DND-41 (cell line): ENCODE results near the gene TGFA.

Source experiments
- ATAC-seq: fragments of 200-7000 bp; cut with Tn5 transposase; 3 replicates; pipeline ENCODE4 v1.9.1; 2021; ENCODE audit warnings: low read depth; ENCODE audit not compliant: insufficient read depth
- DNase-seq: peaks from one replicate; pipeline ENCODE4 v3.0.0-alpha.2; 2020
- H2AFZ ChIP-seq: 2 replicates; pipeline ENCODE4 v1.6.0; 2012; ENCODE audit warnings: low read depth, low read length
- H3K27ac ChIP-seq: 2 replicates; pipeline ENCODE4 v1.5.1; 2012; ENCODE audit warnings: low read length, inconsistent platforms
- H3K27me3 ChIP-seq: fragments of 200-600 bp; sonication (generic); 2 replicates; pipeline ENCODE4 v1.6.0; 2012; ENCODE audit warnings: low read length, mild to moderate bottlenecking, inconsistent platforms; ENCODE audit not compliant: insufficient read depth, poor library complexity
- H3K36me3 ChIP-seq: 2 replicates; pipeline ENCODE4 v1.5.1; 2012; ENCODE audit warnings: low read length, inconsistent platforms; ENCODE audit not compliant: insufficient read depth
- H3K4me1 ChIP-seq: 2 replicates; pipeline ENCODE4 v1.5.1; 2012; ENCODE audit warnings: mild to moderate bottlenecking, low read length; ENCODE audit not compliant: insufficient read depth
- H3K4me2 ChIP-seq: 2 replicates; pipeline ENCODE4 v1.6.0; 2012; ENCODE audit warnings: mild to moderate bottlenecking, moderate library complexity, low read length, inconsistent platforms; ENCODE audit not compliant: insufficient read depth
- H3K4me3 ChIP-seq, 2 experiments: fragments of 200-600 bp in 1 of 2; shearing (Covaris generic) in 1 of 2; 2 replicates each; pipeline ENCODE4 v1.5.1; 2012 to 2016; ENCODE audit warnings: inconsistent platforms in 2 of 2, low read length in 2 of 2, mild to moderate bottlenecking in 2 of 2, low read depth in 1 of 2, moderate library complexity in 1 of 2
- H3K79me2 ChIP-seq: 2 replicates; pipeline ENCODE4 v1.6.0; 2012; ENCODE audit warnings: low read length, inconsistent platforms; ENCODE audit not compliant: insufficient read depth
- H3K9ac ChIP-seq: 2 replicates; pipeline ENCODE4 v1.6.0; 2012; ENCODE audit warnings: low read depth, mild to moderate bottlenecking, inconsistent platforms, low read length, moderate library complexity
- H3K9me3 ChIP-seq: 2 replicates; pipeline ENCODE4 v1.5.1; 2012; ENCODE audit warnings: low read length, moderate library complexity, mild to moderate bottlenecking, inconsistent platforms; ENCODE audit not compliant: insufficient read depth, severe bottlenecking
- H4K20me1 ChIP-seq: 2 replicates; pipeline ENCODE4 v1.6.0; 2012; ENCODE audit warnings: low read length; ENCODE audit not compliant: insufficient read depth
- EZH2 ChIP-seq: IDR thresholded peaks from 3 replicates; pipeline ENCODE4 v1.6.1; 2012; ENCODE audit warnings: borderline replicate concordance, low read depth, mild to moderate bottlenecking, moderate library complexity, low read length, inconsistent platforms; ENCODE audit not compliant: severe bottlenecking
- TF ChIP-seq, protein P1 (sequence below): IDR thresholded peaks from 2 replicates; pipeline ENCODE4 v1.5.1; 2012; ENCODE audit warnings: borderline replicate concordance, low read length, moderate library complexity, mild to moderate bottlenecking; ENCODE audit not compliant: poor library complexity, severe bottlenecking; ENCODE audit errors: extremely low read depth

The TGFA gene

DNA sequence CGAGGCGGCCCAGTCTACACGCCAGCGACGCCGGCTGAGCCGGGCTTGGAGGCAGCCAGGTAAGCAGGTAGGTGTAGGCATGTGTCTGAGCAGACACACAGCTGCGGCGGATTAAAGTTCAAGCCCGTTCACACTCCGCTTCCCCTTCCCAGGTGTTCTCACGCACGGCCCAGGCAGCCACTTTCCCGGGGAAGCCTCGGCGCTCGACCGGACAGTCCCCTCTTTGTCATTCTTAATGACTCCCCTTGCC is 367 bp downstream of the TGFA start:
- ATAC-seq (no peak), DNase-seq (no peak)
- H3K27ac ChIP-seq = no peak overlapping the region
- H3K4me2 ChIP-seq = peak overlapping the region; percentile 93
- TF ChIP-seq EZH2 = no peak
- TF ChIP-seq, protein P1, sequence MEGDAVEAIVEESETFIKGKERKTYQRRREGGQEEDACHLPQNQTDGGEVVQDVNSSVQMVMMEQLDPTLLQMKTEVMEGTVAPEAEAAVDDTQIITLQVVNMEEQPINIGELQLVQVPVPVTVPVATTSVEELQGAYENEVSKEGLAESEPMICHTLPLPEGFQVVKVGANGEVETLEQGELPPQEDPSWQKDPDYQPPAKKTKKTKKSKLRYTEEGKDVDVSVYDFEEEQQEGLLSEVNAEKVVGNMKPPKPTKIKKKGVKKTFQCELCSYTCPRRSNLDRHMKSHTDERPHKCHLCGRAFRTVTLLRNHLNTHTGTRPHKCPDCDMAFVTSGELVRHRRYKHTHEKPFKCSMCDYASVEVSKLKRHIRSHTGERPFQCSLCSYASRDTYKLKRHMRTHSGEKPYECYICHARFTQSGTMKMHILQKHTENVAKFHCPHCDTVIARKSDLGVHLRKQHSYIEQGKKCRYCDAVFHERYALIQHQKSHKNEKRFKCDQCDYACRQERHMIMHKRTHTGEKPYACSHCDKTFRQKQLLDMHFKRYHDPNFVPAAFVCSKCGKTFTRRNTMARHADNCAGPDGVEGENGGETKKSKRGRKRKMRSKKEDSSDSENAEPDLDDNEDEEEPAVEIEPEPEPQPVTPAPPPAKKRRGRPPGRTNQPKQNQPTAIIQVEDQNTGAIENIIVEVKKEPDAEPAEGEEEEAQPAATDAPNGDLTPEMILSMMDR = no peak
- H3K9me3 ChIP-seq = no peaks in the 10 kb centered on the region
- H3K9ac ChIP-seq = peak overlapping the region; percentile 39; the same call in 1 of the 2 replicates
- H3K79me2 ChIP-seq = no peaks in the 10 kb centered on the region
- H3K4me1 ChIP-seq = peaks cover 22% of the 10 kb centered on the region
- H3K27me3 ChIP-seq = peaks cover 60% of the 10 kb centered on the region
- H3K36me3 ChIP-seq = no peaks in the 10 kb centered on the region
- H4K20me1 ChIP-seq = peaks cover 3% of the 10 kb centered on the region; the same call in 1 of the 2 replicates
- peak overlapping the region; percentile 76 for H2AFZ ChIP-seq
- H3K4me3 ChIP-seq = peak overlapping the region; percentile 8 to 59; a peak in 2 of 4 replicates

DNA sequence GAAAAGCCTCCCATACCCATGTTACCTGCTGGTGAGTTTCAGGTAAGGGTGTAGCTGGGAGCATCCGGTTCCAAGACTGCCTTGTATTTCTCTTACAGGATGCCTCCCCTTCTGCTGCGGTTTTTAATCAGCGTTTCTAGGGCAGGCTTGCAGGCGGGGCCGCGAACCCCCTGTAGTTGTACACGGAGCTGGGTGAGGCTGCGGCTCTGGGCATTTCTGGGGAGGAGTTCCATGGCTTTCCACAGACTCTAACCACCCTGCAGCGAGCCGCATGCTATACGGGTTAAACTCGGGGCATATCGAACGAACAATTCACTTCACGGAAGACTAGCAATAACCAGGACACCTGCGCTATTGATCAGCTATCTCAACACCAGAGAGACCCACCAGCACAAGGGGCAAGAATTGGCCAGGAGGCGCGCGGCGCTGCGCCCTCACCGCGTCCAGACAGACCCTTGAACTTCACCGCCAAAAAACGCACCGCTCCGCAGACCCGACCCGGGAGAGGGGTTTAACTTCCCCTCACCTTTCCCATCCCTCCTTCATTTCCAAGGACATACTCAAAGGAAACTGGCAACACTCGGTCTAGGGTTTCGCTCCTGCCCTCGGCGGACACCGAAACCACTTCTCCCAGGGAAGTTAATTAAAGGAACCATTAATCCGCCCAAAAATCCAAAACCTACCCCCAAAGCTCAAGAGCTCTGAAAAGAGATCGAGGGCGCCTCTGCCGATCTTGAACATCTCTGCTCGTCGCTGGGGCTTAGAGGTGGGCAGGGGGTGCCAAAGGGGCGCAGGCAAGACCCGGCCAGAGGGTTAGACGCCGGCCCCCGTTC is 909 bp downstream of the TGFA start:
- H4K20me1 ChIP-seq = peaks cover 3% of the 10 kb centered on the region; the same call in 1 of the 2 replicates
- no peaks in the 10 kb centered on the region for H3K36me3 ChIP-seq
- no peak overlapping the region for H3K9ac ChIP-seq
- H3K79me2 ChIP-seq = no peaks in the 10 kb centered on the region
- no peaks in the 10 kb centered on the region for H3K9me3 ChIP-seq
- peak overlapping the region; percentile 93; the same call in 1 of the 2 replicates for H3K4me2 ChIP-seq
- ATAC-seq (0 out of 3 replicates have a peak, but pooled peaks have one; percentile 11), DNase-seq (peak; percentile 33)
- H3K4me1 ChIP-seq = peaks cover 22% of the 10 kb centered on the region
- no peak overlapping the region for H3K27ac ChIP-seq
- peak overlapping the region in 1 of 2 experiments; percentile 59; a peak in 1 of 4 replicates for H3K4me3 ChIP-seq
- peaks cover 60% of the 10 kb centered on the region for H3K27me3 ChIP-seq
- TF ChIP-seq, protein P1 = no peak
- TF ChIP-seq EZH2 = no peak
- no peak overlapping the region for H2AFZ ChIP-seq

DNA sequence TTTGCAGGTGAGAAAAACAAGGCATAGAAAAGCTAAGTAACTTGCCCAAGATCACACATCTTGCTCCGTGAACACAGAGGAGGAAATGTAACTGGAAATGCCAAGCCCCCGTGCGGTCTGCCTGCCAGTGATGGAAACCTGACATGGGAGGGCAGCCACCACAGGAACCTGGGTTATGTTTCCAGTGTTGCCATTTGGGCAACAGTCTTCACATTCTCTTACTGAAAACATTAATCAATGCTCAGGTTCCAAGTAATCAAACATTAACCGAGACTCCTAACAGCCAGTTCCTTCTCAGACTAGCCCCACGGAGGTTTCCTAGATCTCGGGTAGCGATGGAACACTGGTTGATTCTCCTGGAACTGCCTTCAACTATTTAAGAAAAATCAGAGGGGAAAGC is 2.5 kb downstream of the TGFA start:
- no peak for TF ChIP-seq EZH2
- TF ChIP-seq, protein P1 = no peak
- DNase-seq = no peak
- Histone ChIP-seq H3K4me3 (no peak overlapping the region), H3K27ac (no peak overlapping the region), H3K27me3 (peaks cover 48% of the 10 kb centered on the region), H3K79me2 (no peaks in the 10 kb centered on the region), H3K9me3 (no peaks in the 10 kb centered on the region), H2AFZ (no peak overlapping the region), H3K9ac (no peak overlapping the region), H3K4me1 (peaks cover 22% of the 10 kb centered on the region), H3K36me3 (no peaks in the 10 kb centered on the region), H4K20me1 (peaks cover 3% of the 10 kb centered on the region; the same call in 1 of the 2 replicates), H3K4me2 (no peak overlapping the region)
- ATAC-seq = no peak
